GM20000 (cell line): ENCODE results near the gene SLC39A7.

Experiments
- DNase-seq: peaks from one replicate; pipeline ENCODE4 v3.0.0; 2012; ENCODE audit warnings: low spot score
- TF ChIP-seq, protein P1 (sequence below): IDR thresholded peaks from 2 replicates; pipeline ENCODE4 v1.5.1; 2012; ENCODE audit warnings: mild to moderate bottlenecking, control low read depth; ENCODE audit errors: extremely low read depth, missing control alignments

SLC39A7 gene

DNA sequence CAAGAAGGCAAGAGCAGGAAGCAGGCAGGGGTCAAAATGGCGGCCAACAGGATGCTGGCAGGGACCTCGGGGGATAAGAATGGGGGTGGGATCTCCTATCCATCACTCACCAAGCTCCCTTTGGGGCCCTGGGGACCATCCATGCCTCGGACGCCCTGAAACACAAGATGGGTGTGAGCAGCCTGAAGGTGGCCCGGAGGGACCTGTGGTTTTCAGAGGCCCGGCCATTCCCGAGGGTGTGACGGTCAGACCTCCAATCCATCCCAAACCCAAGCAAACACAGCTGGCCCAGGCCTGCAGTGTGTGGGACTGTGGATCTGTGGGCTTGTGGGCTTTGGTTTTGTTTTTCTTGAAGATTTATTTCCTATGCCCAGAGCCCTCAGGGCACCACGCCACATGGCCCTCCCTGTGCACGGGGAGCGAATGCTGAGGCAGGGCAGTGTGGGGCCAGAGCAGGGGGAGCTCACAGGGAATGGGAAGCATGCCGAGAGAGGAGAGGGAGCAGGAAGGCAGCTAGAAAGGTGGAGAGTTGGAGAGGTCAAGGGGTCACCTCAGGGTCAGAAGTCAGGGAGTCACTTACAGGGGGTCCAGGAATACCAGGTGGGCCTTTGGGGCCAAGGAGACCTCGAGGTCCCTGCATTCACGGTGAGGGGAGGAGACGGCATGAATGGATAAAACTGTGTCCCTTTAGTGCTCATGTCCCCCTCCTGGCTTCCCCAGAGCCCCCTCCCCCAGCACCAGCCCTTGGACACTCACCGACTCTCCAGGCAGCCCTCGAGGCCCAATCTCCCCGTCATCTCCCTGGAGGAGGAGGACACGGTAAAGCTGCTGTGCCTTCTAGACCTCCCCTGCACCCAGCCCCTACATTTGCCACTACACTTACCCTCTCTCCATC, 22.9 kb upstream of the SLC39A7 start:
- TF ChIP-seq, protein P1, sequence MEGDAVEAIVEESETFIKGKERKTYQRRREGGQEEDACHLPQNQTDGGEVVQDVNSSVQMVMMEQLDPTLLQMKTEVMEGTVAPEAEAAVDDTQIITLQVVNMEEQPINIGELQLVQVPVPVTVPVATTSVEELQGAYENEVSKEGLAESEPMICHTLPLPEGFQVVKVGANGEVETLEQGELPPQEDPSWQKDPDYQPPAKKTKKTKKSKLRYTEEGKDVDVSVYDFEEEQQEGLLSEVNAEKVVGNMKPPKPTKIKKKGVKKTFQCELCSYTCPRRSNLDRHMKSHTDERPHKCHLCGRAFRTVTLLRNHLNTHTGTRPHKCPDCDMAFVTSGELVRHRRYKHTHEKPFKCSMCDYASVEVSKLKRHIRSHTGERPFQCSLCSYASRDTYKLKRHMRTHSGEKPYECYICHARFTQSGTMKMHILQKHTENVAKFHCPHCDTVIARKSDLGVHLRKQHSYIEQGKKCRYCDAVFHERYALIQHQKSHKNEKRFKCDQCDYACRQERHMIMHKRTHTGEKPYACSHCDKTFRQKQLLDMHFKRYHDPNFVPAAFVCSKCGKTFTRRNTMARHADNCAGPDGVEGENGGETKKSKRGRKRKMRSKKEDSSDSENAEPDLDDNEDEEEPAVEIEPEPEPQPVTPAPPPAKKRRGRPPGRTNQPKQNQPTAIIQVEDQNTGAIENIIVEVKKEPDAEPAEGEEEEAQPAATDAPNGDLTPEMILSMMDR = no peak
- DNase-seq = no peak

DNA sequence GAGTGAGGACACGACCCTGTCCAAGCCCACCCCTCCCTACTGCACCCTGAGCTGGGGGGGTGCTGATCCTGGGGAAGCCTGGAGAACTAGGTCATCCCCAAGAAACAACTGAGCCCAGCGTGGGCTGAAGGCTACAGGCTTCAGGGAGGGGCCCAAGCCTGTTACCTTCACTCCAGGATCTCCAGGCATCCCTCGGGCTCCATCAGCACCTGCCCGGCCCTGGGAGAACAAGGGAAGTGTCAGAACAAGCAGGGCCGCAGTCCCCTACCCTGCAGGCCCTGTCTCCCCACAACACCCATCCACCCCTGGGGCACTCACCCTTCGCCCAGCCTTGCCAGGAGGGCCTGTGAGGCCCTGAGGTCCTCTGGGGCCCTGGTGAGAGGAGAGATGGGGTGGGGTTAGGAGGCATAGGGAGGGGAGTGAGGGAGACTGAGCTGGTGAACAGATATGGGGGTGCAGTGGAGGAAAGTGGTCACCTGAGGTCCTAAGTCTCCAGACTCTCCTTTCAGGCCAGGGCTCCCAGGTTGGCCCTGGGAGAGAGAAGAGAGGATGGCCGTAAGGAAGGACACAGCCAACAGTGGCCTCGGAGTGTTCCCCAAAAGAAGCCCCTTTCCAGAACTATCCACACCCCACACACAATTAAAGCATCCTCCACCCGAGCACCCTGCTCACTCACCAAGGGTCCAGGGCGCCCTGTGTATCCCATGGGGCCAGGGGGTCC, 21.8 kb upstream of the SLC39A7 start:
- TF ChIP-seq, protein P1 = no peak
- DNase-seq = no peak

DNA sequence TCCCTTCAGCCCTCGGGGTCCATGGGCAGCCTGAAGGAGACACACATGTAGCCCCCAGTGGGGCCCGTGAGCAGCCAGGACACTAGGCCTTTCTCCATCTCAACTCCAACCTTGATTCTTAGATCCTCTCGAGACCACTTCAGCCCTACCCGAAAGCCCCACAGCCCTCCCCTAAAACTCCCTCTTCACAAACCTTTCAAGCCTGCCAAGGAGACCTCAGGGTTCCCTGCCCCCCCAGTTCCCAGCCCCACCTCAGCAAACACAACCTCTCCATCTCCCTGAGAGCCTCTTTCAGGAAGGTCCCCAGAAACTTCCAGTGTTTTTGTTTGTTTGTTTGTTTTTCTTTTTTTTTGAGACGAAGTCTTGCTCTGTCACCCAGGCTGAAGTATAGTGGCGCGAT, 19.5 kb upstream of the SLC39A7 start:
- TF ChIP-seq, protein P1 = no peak
- no peak for DNase-seq

DNA sequence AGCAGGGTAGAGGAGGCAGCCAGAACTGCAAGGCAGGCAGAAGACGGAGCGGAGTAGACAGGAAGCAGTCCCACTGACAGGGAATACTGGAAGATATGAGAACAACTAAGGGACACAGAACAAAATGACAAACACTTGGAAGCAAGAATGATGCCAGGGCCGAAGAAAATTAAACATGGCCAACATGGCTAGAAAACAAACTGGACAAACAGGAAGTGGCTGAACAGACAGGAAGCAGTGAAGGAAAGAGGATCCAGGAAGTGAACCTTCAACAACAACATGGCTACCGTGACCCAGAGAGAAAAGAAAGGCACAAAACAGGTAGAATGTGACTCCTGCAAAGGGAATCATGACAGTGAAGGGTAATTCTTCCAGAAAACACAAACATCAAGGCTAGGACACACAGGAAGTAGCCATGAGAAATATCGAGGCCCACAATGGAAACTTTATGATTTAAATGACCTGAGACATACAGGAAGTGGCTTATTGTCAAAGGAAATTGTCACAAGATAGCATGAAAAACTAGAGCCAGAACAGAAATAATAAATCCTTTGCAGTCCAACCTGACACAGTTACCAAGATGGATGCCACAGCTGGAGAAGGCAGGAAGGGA, 17.5 kb upstream of the SLC39A7 start:
- TF ChIP-seq, protein P1 = no peak

DNA sequence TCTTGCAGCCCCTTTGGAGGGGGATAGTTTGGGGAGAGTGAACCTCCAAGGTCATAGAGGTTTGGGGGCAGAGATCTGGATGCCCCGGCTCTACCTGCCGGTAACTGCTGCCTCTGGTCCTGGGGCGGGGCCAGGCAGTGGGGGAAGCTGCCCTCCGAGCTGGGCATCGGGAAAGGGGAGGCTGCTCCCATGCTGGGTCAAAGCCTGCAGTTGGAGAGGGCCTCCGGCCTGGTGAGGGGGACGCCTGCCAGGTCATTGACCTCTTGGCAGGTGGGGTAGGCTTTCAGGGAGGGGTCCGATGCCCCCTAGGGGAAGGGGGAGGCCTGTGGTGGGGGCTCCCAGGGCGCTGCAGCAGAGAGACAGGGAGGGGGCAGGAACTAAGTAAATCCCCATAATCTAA, 15.5 kb upstream of the SLC39A7 start:
- TF ChIP-seq, protein P1 = no peak
- no peak for DNase-seq

More for the DNA sequence above, 17.5 kb upstream of the SLC39A7 start:
- DNase-seq = no peak

DNA sequence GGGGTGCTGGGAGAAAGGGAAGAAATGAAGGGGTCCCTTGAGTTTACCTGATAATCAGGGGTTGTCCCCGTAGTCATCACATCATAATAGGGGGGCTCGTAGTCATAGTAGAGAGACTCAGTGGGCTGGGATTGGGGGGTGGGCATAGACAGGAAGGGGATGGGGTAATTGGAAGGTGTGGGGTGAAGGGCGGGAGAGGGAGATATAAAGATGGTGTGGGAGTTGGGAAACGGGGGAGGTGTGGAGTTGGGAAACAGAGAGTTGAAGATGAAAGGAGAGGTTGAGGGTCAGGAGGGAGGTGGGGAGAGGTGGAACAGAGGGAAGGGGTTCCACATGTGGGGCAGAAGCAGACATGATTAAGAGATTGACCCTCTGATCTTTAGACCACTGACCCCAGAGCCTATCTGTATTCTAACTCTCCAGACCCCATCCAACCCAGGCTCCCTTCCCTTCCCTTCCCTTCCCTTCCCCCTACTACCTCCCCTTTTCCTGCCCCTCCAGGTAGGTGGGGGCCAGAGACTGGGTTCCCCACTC, 14.9 kb upstream of the SLC39A7 start:
- no peak for DNase-seq
- TF ChIP-seq, protein P1 = no peak
